Activated CD4-positive, alpha-beta T cell treated with anti-CD3 and anti-CD28 coated beads, Interleukin-2, Interleukin-6, amounts not matched to agents 100 ng/mL and 50 ng/mL, durations not matched to agents 16 hours and 8 hours (primary cell): ENCODE results near the gene PRCC.
"Not testable (repeated sequence)": the region's sequence is repeated elsewhere in the genome, so short reads cannot be mapped to it uniquely, and the experiment has no call there.

Source experiments
- DNase-seq: peaks from one replicate; pipeline ENCODE4 v3.0.0-alpha.2; 2020

PRCC gene

GRCh38 chr1:156744786-156745419 is 22.4 kb upstream of the PRCC start:
- no peak for DNase-seq

- DNase-seq, result no peak
Measured at GRCh38 chr1:156745881-156746280, 21.5 kb upstream of the PRCC start.

- no peak for DNase-seq
Measured at GRCh38 chr1:156746406-156746727, 21.0 kb upstream of the PRCC start.

- peak; percentile 66 for DNase-seq
Measured at GRCh38 chr1:156746728-156747631, 20.4 kb upstream of the PRCC start.

GRCh38 chr1:156747742-156748669 is 19.3 kb upstream of the PRCC start:
- DNase-seq, result no peak

GRCh38 chr1:156748670-156749418 is 18.5 kb upstream of the PRCC start:
- peak; percentile 55 for DNase-seq

GRCh38 chr1:156749419-156750118 is 17.8 kb upstream of the PRCC start:
- DNase-seq, result no peak

- peak; percentile 51 for DNase-seq
Measured at GRCh38 chr1:156750191-156750672, 17.1 kb upstream of the PRCC start.

- peak; percentile 51 for DNase-seq
Measured at GRCh38 chr1:156750711-156751450, 16.5 kb upstream of the PRCC start.

GRCh38 chr1:156751451-156751756 is 15.9 kb upstream of the PRCC start, which contains the start of gene HDGF:
Gene HDGF (minus strand): TSS chr1:156751675. CDS start chr1:156751429, 246 bp downstream.
- no peak for DNase-seq

- peak; percentile 99 for DNase-seq
Measured at GRCh38 chr1:156751757-156752481, 15.4 kb upstream of the PRCC start.

- no peak for DNase-seq
Measured at GRCh38 chr1:156752843-156753482, 14.4 kb upstream of the PRCC start.

- DNase-seq, result no peak
Measured at GRCh38 chr1:156754219-156754618, 13.1 kb upstream of the PRCC start.

- no peak for DNase-seq
Measured at GRCh38 chr1:156755527-156755950, 11.8 kb upstream of the PRCC start.

GRCh38 chr1:156756355-156756754 is 11.0 kb upstream of the PRCC start:
- no peak for DNase-seq

- not testable (repeated sequence) for DNase-seq
Measured at GRCh38 chr1:156757572-156758253, 9.6 kb upstream of the PRCC start.

GRCh38 chr1:156760092-156760795 is 7.1 kb upstream of the PRCC start:
- DNase-seq, result no peak

- no peak for DNase-seq
Measured at GRCh38 chr1:156760796-156761104, 6.6 kb upstream of the PRCC start.

- DNase-seq, result not testable (repeated sequence)
Measured at GRCh38 chr1:156765136-156765535, 2.2 kb upstream of the PRCC start.
